Measurements from ENCODE around the gene ZBED1.

- TF ChIP-seq CTCF (conservative IDR thresholded peaks at IDR 0.05; ENCODE audit: low read depth, low read length) (no peak), EZH2phosphoT487 (IDR thresholded peaks at IDR 0.05; ENCODE audit: borderline replicate concordance, low read length) (no peak)
Observed at GRCh38 chrX:2536141-2536540, 35.4 kb upstream of the ZBED1 start.
